Peyer's patch (tissue), 4 donors: Measurements from ENCODE around the gene F11.

ENCODE experiments used
- POLR2A ChIP-seq, 2 donors: fragments of 450-650 bp; IDR thresholded peaks; one replicate each; pipeline ENCODE4 v1.5.1; 2017; ENCODE audit warnings: antibody characterized with exemption in 2 of 2, mild to moderate bottlenecking in 2 of 2, moderate library complexity in 2 of 2
- TF ChIP-seq, protein P1 (sequence below), 6 experiments: fragments of 450-650 bp in 4 of 6; fragments of 200-600 bp in 2 of 6; sonication (generic) in 1 of 6; IDR thresholded peaks; one replicate each; pipeline ENCODE4 v1.5.1; 2017 to 2019; ENCODE audit warnings: antibody characterized with exemption in 6 of 6, mild to moderate bottlenecking in 3 of 6, moderate library complexity in 1 of 6

DNA sequence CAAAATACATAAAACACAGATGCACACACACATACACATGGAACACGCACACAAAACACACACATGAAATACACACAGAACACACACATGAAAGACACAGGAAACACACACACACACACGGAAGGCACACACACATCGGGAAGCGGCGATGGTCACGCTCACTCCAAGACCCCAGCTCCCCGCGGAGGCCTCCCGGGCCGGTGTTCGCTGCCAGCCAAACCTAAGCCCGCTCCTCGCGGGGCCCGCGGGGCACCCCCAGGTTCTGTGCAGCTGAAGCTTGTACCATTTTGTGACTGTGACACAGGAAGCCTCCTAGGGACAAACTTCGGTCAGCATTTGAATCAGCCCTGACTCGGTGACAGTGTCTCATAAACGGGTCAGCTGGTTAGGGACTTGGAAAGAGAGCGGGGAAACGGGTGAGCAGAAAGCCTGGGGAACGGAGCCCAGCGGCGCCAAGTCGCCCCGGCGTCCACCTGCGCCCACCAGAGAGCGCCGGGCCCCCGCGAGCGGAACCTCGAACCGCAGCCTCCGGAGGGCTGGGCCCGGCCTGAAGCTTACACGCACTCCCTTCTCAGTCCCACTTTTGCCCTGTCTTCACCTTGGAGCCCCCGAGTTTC, 32.1 kb downstream of the F11 start:
- no peak for TF ChIP-seq POLR2A (IDR thresholded peaks at IDR 0.05)
- TF ChIP-seq, protein P1, sequence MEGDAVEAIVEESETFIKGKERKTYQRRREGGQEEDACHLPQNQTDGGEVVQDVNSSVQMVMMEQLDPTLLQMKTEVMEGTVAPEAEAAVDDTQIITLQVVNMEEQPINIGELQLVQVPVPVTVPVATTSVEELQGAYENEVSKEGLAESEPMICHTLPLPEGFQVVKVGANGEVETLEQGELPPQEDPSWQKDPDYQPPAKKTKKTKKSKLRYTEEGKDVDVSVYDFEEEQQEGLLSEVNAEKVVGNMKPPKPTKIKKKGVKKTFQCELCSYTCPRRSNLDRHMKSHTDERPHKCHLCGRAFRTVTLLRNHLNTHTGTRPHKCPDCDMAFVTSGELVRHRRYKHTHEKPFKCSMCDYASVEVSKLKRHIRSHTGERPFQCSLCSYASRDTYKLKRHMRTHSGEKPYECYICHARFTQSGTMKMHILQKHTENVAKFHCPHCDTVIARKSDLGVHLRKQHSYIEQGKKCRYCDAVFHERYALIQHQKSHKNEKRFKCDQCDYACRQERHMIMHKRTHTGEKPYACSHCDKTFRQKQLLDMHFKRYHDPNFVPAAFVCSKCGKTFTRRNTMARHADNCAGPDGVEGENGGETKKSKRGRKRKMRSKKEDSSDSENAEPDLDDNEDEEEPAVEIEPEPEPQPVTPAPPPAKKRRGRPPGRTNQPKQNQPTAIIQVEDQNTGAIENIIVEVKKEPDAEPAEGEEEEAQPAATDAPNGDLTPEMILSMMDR (IDR thresholded peaks at IDR 0.05): no peak
